ENCODE data around the gene RELN.

DNA sequence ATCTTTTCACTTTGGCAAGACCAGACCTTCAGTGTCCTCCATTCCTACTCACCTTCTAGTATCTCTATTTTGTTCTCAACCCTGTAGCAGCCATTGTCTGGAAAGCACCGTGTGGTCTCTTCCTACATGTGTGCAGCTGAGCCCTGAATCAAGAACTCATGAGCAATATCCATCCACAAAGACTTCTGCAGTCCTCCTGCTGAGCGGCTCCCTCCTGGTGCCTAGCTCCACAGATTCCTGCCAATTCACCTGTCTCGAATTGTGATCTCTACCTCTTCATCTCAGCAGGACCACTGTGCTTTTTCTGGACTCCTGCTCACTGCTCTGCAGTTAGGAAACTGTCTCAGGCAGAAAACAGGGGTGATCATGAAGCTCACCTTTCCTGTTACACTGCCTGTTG lies 118.8 kb downstream of the RELN start:
- TF ChIP-seq POLR2A (IDR thresholded peaks at IDR 0.05) (no peak), EP300 (IDR thresholded peaks at IDR 0.05) (no peak), POLR2AphosphoS5 (IDR thresholded peaks at IDR 0.05) (no peak)
- TF ChIP-seq, protein P1, sequence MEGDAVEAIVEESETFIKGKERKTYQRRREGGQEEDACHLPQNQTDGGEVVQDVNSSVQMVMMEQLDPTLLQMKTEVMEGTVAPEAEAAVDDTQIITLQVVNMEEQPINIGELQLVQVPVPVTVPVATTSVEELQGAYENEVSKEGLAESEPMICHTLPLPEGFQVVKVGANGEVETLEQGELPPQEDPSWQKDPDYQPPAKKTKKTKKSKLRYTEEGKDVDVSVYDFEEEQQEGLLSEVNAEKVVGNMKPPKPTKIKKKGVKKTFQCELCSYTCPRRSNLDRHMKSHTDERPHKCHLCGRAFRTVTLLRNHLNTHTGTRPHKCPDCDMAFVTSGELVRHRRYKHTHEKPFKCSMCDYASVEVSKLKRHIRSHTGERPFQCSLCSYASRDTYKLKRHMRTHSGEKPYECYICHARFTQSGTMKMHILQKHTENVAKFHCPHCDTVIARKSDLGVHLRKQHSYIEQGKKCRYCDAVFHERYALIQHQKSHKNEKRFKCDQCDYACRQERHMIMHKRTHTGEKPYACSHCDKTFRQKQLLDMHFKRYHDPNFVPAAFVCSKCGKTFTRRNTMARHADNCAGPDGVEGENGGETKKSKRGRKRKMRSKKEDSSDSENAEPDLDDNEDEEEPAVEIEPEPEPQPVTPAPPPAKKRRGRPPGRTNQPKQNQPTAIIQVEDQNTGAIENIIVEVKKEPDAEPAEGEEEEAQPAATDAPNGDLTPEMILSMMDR (IDR thresholded peaks at IDR 0.05) = no peak

All from gastroesophageal sphincter (tissue), 3 donors.